SK-N-MC (cell line): ENCODE measurements around the gene APPBP2.

ENCODE experiments used
- EZH2 ChIP-seq: fragments of 200-600 bp; sonication (generic); IDR thresholded peaks from one replicate; pipeline ENCODE4 v1.6.1; 2017; ENCODE audit warnings: antibody characterized with exemption
- FOXP2 ChIP-seq: optimal IDR thresholded peaks from 2 replicates; pipeline ENCODE3; 2011; ENCODE audit warnings: mild to moderate bottlenecking, moderate library complexity; ENCODE audit not compliant: insufficient read depth; ENCODE audit errors: extremely low read length, control extremely low read depth
- POLR2AphosphoS5 ChIP-seq: IDR thresholded peaks from 2 replicates; pipeline ENCODE4 v1.6.1; 2012; ENCODE audit warnings: mild to moderate bottlenecking, low read depth, low read length, borderline replicate concordance

DNA sequence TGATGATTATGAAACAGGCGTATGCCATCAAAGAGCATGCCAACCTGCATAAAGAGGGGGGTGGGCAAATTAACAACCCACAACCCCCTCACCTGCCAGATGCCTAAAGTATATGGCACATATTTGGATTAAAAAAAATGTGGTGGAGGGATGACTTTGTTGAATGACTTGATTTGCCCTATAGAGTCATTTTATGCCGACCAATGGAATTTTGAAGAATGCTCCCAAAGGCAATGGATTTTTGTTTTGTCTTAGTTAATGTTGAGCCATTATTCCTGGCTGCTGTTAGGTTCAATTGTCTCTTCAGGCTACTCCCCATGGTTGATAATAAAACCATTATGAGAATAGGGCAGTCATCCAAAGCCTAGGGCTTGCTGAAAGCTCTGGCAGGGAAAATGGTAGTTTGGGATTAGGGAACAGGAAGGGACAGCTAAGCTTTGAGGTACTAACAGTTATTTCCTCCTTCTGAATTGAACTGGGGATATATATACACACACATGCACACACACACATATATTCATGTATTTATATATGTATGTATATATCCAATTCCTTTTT lies 109.6 kb downstream of the APPBP2 start:
- TF ChIP-seq POLR2AphosphoS5 (no peak), EZH2 (no peak), FOXP2 (no peak)
